IMR-90 (cell line): ENCODE results near the gene CLDN4. TPM values are rescaled to one million over a fixed set of nuclear protein-coding genes. Genes with fewer than 3 reads are reported as not detected.

ENCODE experiments used
- ATAC-seq: fragments of 200-7000 bp; cut with Tn5 transposase; 2 replicates; pipeline ENCODE4 v1.9.1; 2020; ENCODE audit warnings: low read depth, mild to moderate bottlenecking, moderate library complexity
- BruUV-seq: library from RNA; stranded (reverse); fragments of 400-500 nt; replicated peaks from 2 replicates; lab custom pipeline; 2021; lab: Mats Ljungman, UMichigan
- CTCF ChIA-PET: fragments of 300-600 bp; formaldehyde crosslinking; extraction: SDS; loops from one replicate; lab custom pipeline; 2021; ENCODE audit warnings: antibody characterized with exemption; lab: Yijun Ruan, JAX
- POLR2A ChIA-PET: fragments of 300-600 bp; sonication (Branson Sonifier 250); formaldehyde crosslinking; loops from one replicate; lab custom pipeline; 2022; ENCODE audit warnings: antibody characterized with exemption; ENCODE audit not compliant: unreplicated experiment; lab: Charles Lee
- DNase-seq: peaks from one replicate; pipeline ENCODE4 v3.0.0; 2013
- H2AFZ ChIP-seq: replicated peaks from 2 replicates; pipeline ENCODE3; 2013; ENCODE audit warnings: low read length, mild to moderate bottlenecking; ENCODE audit not compliant: poor library complexity
- H2AK5ac ChIP-seq: 2 replicates; pipeline ENCODE4 v1.6.1; 2013; ENCODE audit warnings: low read depth, low read length, inconsistent platforms
- H2AK9ac ChIP-seq: replicated peaks from 2 replicates; pipeline ENCODE3; 2013; ENCODE audit warnings: mild to moderate bottlenecking, low read depth, low read length, moderate library complexity; ENCODE audit not compliant: poor library complexity
- H2BK120ac ChIP-seq: 2 replicates; pipeline ENCODE4 v1.6.1; 2013; ENCODE audit warnings: low read depth, low read length, inconsistent platforms
- H2BK15ac ChIP-seq: 3 replicates; pipeline ENCODE4 v1.6.1; 2013; ENCODE audit warnings: low read depth, low read length, inconsistent platforms
- H2BK20ac ChIP-seq: 2 replicates; pipeline ENCODE4 v1.6.1; 2013; ENCODE audit warnings: low read depth, mild to moderate bottlenecking, inconsistent platforms, low read length, moderate library complexity
- H2BK5ac ChIP-seq: 2 replicates; pipeline ENCODE4 v1.6.1; 2013; ENCODE audit warnings: mild to moderate bottlenecking, low read depth, low read length, inconsistent platforms; ENCODE audit not compliant: poor library complexity, severe bottlenecking
- H3K14ac ChIP-seq: replicated peaks from 2 replicates; pipeline ENCODE4 v1.6.1; 2013; ENCODE audit warnings: low read depth, low read length, inconsistent platforms
- H3K18ac ChIP-seq: 2 replicates; pipeline ENCODE4 v1.6.1; 2013; ENCODE audit warnings: low read depth, low read length, control low read depth
- H3K23ac ChIP-seq: 2 replicates; pipeline ENCODE4 v1.6.1; 2013; ENCODE audit warnings: low read depth, low read length, inconsistent platforms
- H3K27ac ChIP-seq: 2 replicates; pipeline ENCODE4 v1.5.1; 2013; ENCODE audit warnings: mild to moderate bottlenecking, control low read depth, low read length; ENCODE audit not compliant: insufficient read depth
- H3K27me3 ChIP-seq: 2 replicates; pipeline ENCODE4 v1.6.1; 2013; ENCODE audit warnings: low read length; ENCODE audit not compliant: control insufficient read depth, insufficient read depth
- H3K36me3 ChIP-seq: 2 replicates; pipeline ENCODE4 v1.6.1; 2013; ENCODE audit warnings: low read length, mixed read lengths; ENCODE audit not compliant: control insufficient read depth, insufficient read depth
- H3K4ac ChIP-seq: 2 replicates; pipeline ENCODE4 v1.6.1; 2013; ENCODE audit warnings: low read depth, low read length, inconsistent platforms
- H3K4me1 ChIP-seq: 2 replicates; pipeline ENCODE4 v1.6.1; 2013; ENCODE audit warnings: low read length, mixed read lengths; ENCODE audit not compliant: control insufficient read depth, insufficient read depth
- H3K4me2 ChIP-seq: 2 replicates; pipeline ENCODE4 v1.6.1; 2013; ENCODE audit warnings: low read depth, mild to moderate bottlenecking, control low read depth, low read length, moderate library complexity
- H3K4me3 ChIP-seq: 2 replicates; pipeline ENCODE4 v1.5.1; 2013; ENCODE audit warnings: low read depth, mild to moderate bottlenecking, control low read depth, low read length, moderate library complexity; ENCODE audit not compliant: insufficient read depth
- H3K56ac ChIP-seq: 2 replicates; pipeline ENCODE4 v1.6.1; 2013; ENCODE audit warnings: low read length, inconsistent platforms; ENCODE audit not compliant: insufficient read depth; ENCODE audit errors: extremely low read depth
- H3K79me1 ChIP-seq, 2 experiments: 2 replicates each; pipeline ENCODE4 v1.6.1; 2013; ENCODE audit warnings: low read length in 2 of 2, inconsistent platforms in 1 of 2, low read depth in 1 of 2
- H3K9ac ChIP-seq: 2 replicates; pipeline ENCODE4 v1.6.1; 2013; ENCODE audit warnings: low read depth, low read length, control low read depth
- H3K9me1 ChIP-seq: 2 replicates; pipeline ENCODE4 v1.6.1; 2013; ENCODE audit warnings: low read length, inconsistent platforms; ENCODE audit not compliant: insufficient read depth
- H3K9me3 ChIP-seq: 2 replicates; pipeline ENCODE4 v1.6.1; 2013; ENCODE audit warnings: low read length; ENCODE audit not compliant: control insufficient read depth, insufficient read depth
- H4K20me1 ChIP-seq: 2 replicates; pipeline ENCODE4 v1.6.1; 2013; ENCODE audit warnings: low read length, inconsistent platforms; ENCODE audit not compliant: insufficient read depth
- H4K5ac ChIP-seq: 2 replicates; pipeline ENCODE4 v1.6.1; 2013; ENCODE audit warnings: mild to moderate bottlenecking, low read depth, low read length, control low read depth
- H4K8ac ChIP-seq, 2 experiments: 2 replicates each; pipeline ENCODE4 v1.6.1; 2013; ENCODE audit warnings: low read depth in 2 of 2, low read length in 2 of 2, control low read depth in 1 of 2, inconsistent platforms in 1 of 2
- H4K91ac ChIP-seq: 2 replicates; pipeline ENCODE4 v1.6.1; 2013; ENCODE audit warnings: low read depth, low read length, inconsistent platforms; ENCODE audit not compliant: insufficient read depth
- BHLHE40 ChIP-seq: fragments of 150-350 bp; IDR thresholded peaks from 2 replicates; pipeline ENCODE4 v1.6.1; 2016; ENCODE audit warnings: mild to moderate bottlenecking, low read depth, low read length
- CEBPB ChIP-seq: IDR thresholded peaks from 2 replicates; pipeline ENCODE4 v1.6.1; 2012; ENCODE audit warnings: low read depth, low read length, improper control_type of control experiment
- CHD1 ChIP-seq: IDR thresholded peaks from 2 replicates; pipeline ENCODE4 v1.6.1; 2012; ENCODE audit warnings: low read depth, low read length, improper control_type of control experiment
- ELK1 ChIP-seq: fragments of 150-350 bp; IDR thresholded peaks from 2 replicates; pipeline ENCODE4 v1.6.1; 2016; ENCODE audit warnings: low read depth, mild to moderate bottlenecking, low read length, moderate library complexity, borderline replicate concordance
- FOS ChIP-seq: fragments of 150-350 bp; IDR thresholded peaks from 2 replicates; pipeline ENCODE4 v1.6.1; 2016; ENCODE audit warnings: low read depth, low read length
- MAZ ChIP-seq: IDR thresholded peaks from 2 replicates; pipeline ENCODE4 v1.6.1; 2012; ENCODE audit warnings: low read depth, mild to moderate bottlenecking, low read length, improper control_type of control experiment, moderate library complexity, borderline replicate concordance
- MXI1 ChIP-seq: IDR thresholded peaks from 2 replicates; pipeline ENCODE4 v1.6.1; 2012; ENCODE audit warnings: low read depth, mild to moderate bottlenecking, low read length, moderate library complexity, borderline replicate concordance
- NFE2L2 ChIP-seq: fragments of 150-350 bp; IDR thresholded peaks from 2 replicates; pipeline ENCODE4 v1.6.1; 2016; ENCODE audit warnings: low read depth, mild to moderate bottlenecking, low read length
- POLR2A ChIP-seq: IDR thresholded peaks from 2 replicates; pipeline ENCODE4 v1.6.1; 2012; ENCODE audit warnings: mild to moderate bottlenecking, low read depth, low read length
- RAD21 ChIP-seq: IDR thresholded peaks from 2 replicates; pipeline ENCODE4 v1.6.1; 2012; ENCODE audit warnings: low read length, improper control_type of control experiment
- RFX5 ChIP-seq: IDR thresholded peaks from 2 replicates; pipeline ENCODE4 v1.8.0; 2012; ENCODE audit warnings: low read depth, mild to moderate bottlenecking, low read length, moderate library complexity
- SMC3 ChIP-seq: fragments of 150-350 bp; IDR thresholded peaks from 2 replicates; pipeline ENCODE4 v1.6.1; 2016; ENCODE audit warnings: low read depth, mild to moderate bottlenecking, antibody characterized with exemption, low read length, moderate library complexity
- USF2 ChIP-seq: fragments of 150-350 bp; IDR thresholded peaks from 2 replicates; pipeline ENCODE4 v1.6.1; 2017; ENCODE audit warnings: mild to moderate bottlenecking, antibody characterized with exemption, low read length, low read depth
- WGBS, 2 experiments: methylation state at CpG; one replicate each; pipeline versions ENCODE4 v1.1.5 to v1.1.7; 2013; ENCODE audit warnings: missing lambda C conversion rate in 2 of 2; ENCODE audit not compliant: insufficient read length in 1 of 2; ENCODE audit errors: extremely low coverage in 2 of 2; 5-methylcytosine and 5-hydroxymethylcytosine counted together
- dilution Hi-C: fragments of 300-500 bp; cut with HindIII; formaldehyde crosslinking; loops from one replicate; pipeline ENCODE4 v1.14.3; 2018; ENCODE audit warnings: low sequenced_read_pairs; ENCODE audit not compliant: unreplicated experiment
- in situ Hi-C: fragments of 300-500 bp; cut with MboI; formaldehyde crosslinking; loops from 3 replicates; pipeline ENCODE4 v1.14.3; 2019; ENCODE audit warnings: low sequenced_read_pairs, inconsistent platforms, mixed read lengths
- intact Hi-C: fragments of 100-400 bp; cut with micrococcal nuclease; formaldehyde crosslinking; loops from 2 replicates; pipeline ENCODE4 v1.10.0; 2022
- polyA plus RNA-seq, 3 experiments: library from polyadenylated mRNA; depleted of rRNA; stranded (reverse); fragments of >200 nt; gene quantifications; 2 replicates each; pipeline ENCODE4 v1.2.3, GENCODE V29; 2012; ENCODE audit warnings: low replicate concordance in 1 of 3
- total RNA-seq: library from RNA; depleted of rRNA; stranded (reverse); fragments of >200 nt; gene quantifications from 2 replicates; pipeline ENCODE4 v1.2.3, GENCODE V29; 2012

Gene CLDN4
- total and polyA plus RNA-seq, 2 of the 4 experiments (the other 2 are of a cell fraction): 2.9 to 4.4 TPM

- ATAC-seq: peak; percentile 91
- Histone ChIP-seq H4K91ac (peak overlapping the region; percentile 99), H3K23ac (peak overlapping the region; percentile 80), H3K9me1 (peaks cover 21% of the 10 kb centered on the region), H4K20me1 (no peaks in the 10 kb centered on the region), H3K9ac (peak overlapping the region; percentile 26), H3K4me2 (no peak overlapping the region; the same call in 1 of the 2 replicates), H2AK5ac (peak overlapping the region; percentile 96), H3K4me1 (peaks cover 24% of the 10 kb centered on the region), H2AFZ (peak overlapping the region; percentile 71), H3K14ac (peak overlapping the region; percentile 99), H3K56ac (peak overlapping the region; percentile 75; the same call in 1 of the 2 replicates), H2BK120ac (peak overlapping the region; percentile 98), H3K9me3 (no peaks in the 10 kb centered on the region), H3K79me1 (peaks cover 0 to 3% of the 10 kb centered on the region in 2 experiments; a peak in 1 of 4 replicates), H2BK15ac (peak overlapping the region; percentile 98; the same call in 2 of the 3 replicates), H3K4me3 (no peak overlapping the region), H3K18ac (peak overlapping the region; percentile 64), H3K36me3 (no peaks in the 10 kb centered on the region), H3K27ac (peak overlapping the region; percentile 70), H2BK5ac (peak overlapping the region; percentile 49), H3K4ac (peak overlapping the region; percentile 98), H4K5ac (peak overlapping the region; percentile 72), H4K8ac (peak overlapping the region; percentile 69 to 92), H2BK20ac (peak overlapping the region; percentile 95), H3K27me3 (no peaks in the 10 kb centered on the region), H2AK9ac (peak overlapping the region; percentile 53)
- DNase-seq: peak; percentile 72
- WGBS, 2 experiments: 2% methylated on average over 6 of the region's 24 CpGs; no CpG with 5 or more reads in 1 of the 2 experiments
- no TSS peak for BruUV-seq
- intact Hi-C loops (loop anchor here (10.0 kb wide), 1 partner anchor 196 kb away; no protein-coding TSS in a partner anchor), in situ Hi-C loops (loop anchor here (10.0 kb wide), 2 partner anchors 336 to 526 kb away; no protein-coding TSS in a partner anchor), dilution Hi-C loops (no loop called here)
- ChIA-PET CTCF (interaction anchor here (2.0 kb wide), 1 partner anchor 158 kb away, joined by 7 read pairs; no protein-coding TSS in a partner anchor), POLR2A (interaction anchor here (0.6 kb wide), 1 partner anchor 409 kb away, joined by 3 read pairs; no protein-coding TSS in a partner anchor)
- TF ChIP-seq CHD1 (no peak), POLR2A (no peak), SMC3 (peak; percentile 34; the same call in 1 of the 2 replicates), BHLHE40 (no peak), RFX5 (no peak), RAD21 (no peak), ELK1 (no peak), NFE2L2 (no peak), MXI1 (no peak), CEBPB (no peak), USF2 (no peak), MAZ (peak; percentile 34; the same call in 1 of the 2 replicates), FOS (no peak)
These were observed 38.4 kb downstream of the CLDN4 start for GRCh38 chr7:73869011-73869798.
